ENCODE data around the gene RHD. TPM values are rescaled to one million over a fixed set of nuclear protein-coding genes. Genes with fewer than 3 reads are reported as not detected.
"Not testable (repeated sequence)": the region's sequence is repeated elsewhere in the genome, so short reads cannot be mapped to it uniquely, and the experiment has no call there.

The RHD gene
- total and polyA plus RNA-seq, 10 of the 15 experiments (the other 5 are each of a cell fraction or from before 2014, with no cell fraction given): 0.02 to 0.34 (median 0.18) TPM; not detected in 6

- in situ Hi-C loops (cut with MboI); RAD21 ChIA-PET (ENCODE audit: unreplicated experiment); FAIRE-seq; H3K4me3 ChIP-seq; H3K27me3 ChIP-seq (replicated peaks in 1 of 2; ENCODE audit: control insufficient read depth in 2 of 2, insufficient read depth in 2 of 2, low read length in 1 of 2); H3K79me2 ChIP-seq (ENCODE audit: control insufficient read depth, insufficient read depth, low read length); H3K9ac ChIP-seq (ENCODE audit: control insufficient read depth, insufficient read depth, low read length); H3K4me2 ChIP-seq (ENCODE audit: control insufficient read depth, insufficient read depth); H2AFZ ChIP-seq (ENCODE audit: control insufficient read depth, low read depth, low read length); H3K9me3 ChIP-seq (replicated peaks; ENCODE audit: control insufficient read depth, insufficient read depth, low read length); DNase-seq (ENCODE audit: low read depth, low spot score); intact Hi-C loops (cut with micrococcal nuclease; ENCODE audit: unreplicated experiment); ATAC-seq; H3K36me3 ChIP-seq (ENCODE audit: control insufficient read depth in 2 of 2, insufficient read depth in 2 of 2, low read length in 1 of 2); H4K20me1 ChIP-seq (ENCODE audit: control insufficient read depth, insufficient read depth); H3K27ac ChIP-seq (ENCODE audit: control insufficient read depth, insufficient read depth); BruUV-seq (replicated peaks); POLR2A ChIA-PET; H3K4me1 ChIP-seq (ENCODE audit: control insufficient read depth, insufficient read depth, low read length): not testable (repeated sequence)
- ChIA-PET SMC1A (ENCODE audit: uncharacterized antibody, unreplicated experiment) (interaction anchor here (1.6 kb wide), 1 partner anchor 9 kb away, joined by 3 read pairs; no protein-coding TSS in a partner anchor), CTCF (interaction anchor here (1.2 kb wide), 1 partner anchor 143 kb away, joined by 3 read pairs; no protein-coding TSS in a partner anchor)
- 54% methylated on average over 3 of the region's 3 CpGs for WGBS (ENCODE audit: insufficient coverage, insufficient replicate concordance, low lambda C conversion rate, missing lambda C conversion rate)
Observed at GRCh38 chr1:25378367-25378766, 106.1 kb downstream of the RHD start.

Other genes starting within 250 kb of the RHD start
- gene SYF2, start 40.0 kb upstream of the RHD start, total RNA-seq (2014; rRNA removed): 31.9 and 38.5 TPM in 2 replicates
- gene SYF2, start 40.0 kb upstream of the RHD start, total RNA-seq (2014; rRNA removed; fragmentation: Illumina TruSeq; extraction: Trizol): 62.1 and 62.6 TPM in 2 replicates
- gene SYF2, start 40.0 kb upstream of the RHD start, total RNA-seq (2021): 29.2 and 30.0 TPM in 2 replicates
- 49.2 and 80.1 TPM in 2 replicates for gene SYF2, start 40.0 kb upstream of the RHD start, polyA plus RNA-seq (2011; rRNA removed)
- gene SYF2, start 40.0 kb upstream of the RHD start, polyA plus RNA-seq (2014; fragmentation: Illumina TruSeq; extraction: Trizol): 70.5 and 76.8 TPM in 2 replicates
- 10 to 100 TPM; 20.3 to 31.3 TPM for gene SYF2, start 40.0 kb upstream of the RHD start, polyA plus RNA-seq (2014; fragmentation: Nextera tagmentation; extraction: Ambion mirVana)
- 32.9 and 38.0 TPM in 2 replicates for gene SYF2, start 40.0 kb upstream of the RHD start, polyA plus RNA-seq (2014; rRNA removed)
- gene SYF2, start 40.0 kb upstream of the RHD start, polyA plus RNA-seq (2016; fragmentation: Nextera tagmentation; extraction: Ambion mirVana): 10 to 100 TPM; 34.8 to 35.8 TPM
- 72.1 and 84.6 TPM in 2 replicates for gene RSRP1, start 25.1 kb upstream of the RHD start, total RNA-seq (2014; rRNA removed)
- 114 and 115 TPM in 2 replicates for gene RSRP1, start 25.1 kb upstream of the RHD start, total RNA-seq (2014; rRNA removed; fragmentation: Illumina TruSeq; extraction: Trizol)
- 67.4 and 78.2 TPM in 2 replicates for gene RSRP1, start 25.1 kb upstream of the RHD start, total RNA-seq (2021)
- 128 and 232 TPM in 2 replicates for gene RSRP1, start 25.1 kb upstream of the RHD start, polyA plus RNA-seq (2011; rRNA removed)
- gene RSRP1, start 25.1 kb upstream of the RHD start, polyA plus RNA-seq (2014; fragmentation: Illumina TruSeq; extraction: Trizol): 88.5 and 118 TPM in 2 replicates
- 10 to 100 TPM; 23.5 to 48.3 TPM for gene RSRP1, start 25.1 kb upstream of the RHD start, polyA plus RNA-seq (2014; fragmentation: Nextera tagmentation; extraction: Ambion mirVana)
- 103 and 125 TPM in 2 replicates for gene RSRP1, start 25.1 kb upstream of the RHD start, polyA plus RNA-seq (2014; rRNA removed)
- 10 to 100 TPM; 91.5 to 99.1 TPM for gene RSRP1, start 25.1 kb upstream of the RHD start, polyA plus RNA-seq (2016; fragmentation: Nextera tagmentation; extraction: Ambion mirVana)
- gene TMEM50A, start 65.8 kb downstream of the RHD start, total RNA-seq (2014; rRNA removed): 96.0 and 130 TPM in 2 replicates
- 63.8 and 65.2 TPM in 2 replicates for gene TMEM50A, start 65.8 kb downstream of the RHD start, total RNA-seq (2014; rRNA removed; fragmentation: Illumina TruSeq; extraction: Trizol)
- 69.6 and 74.5 TPM in 2 replicates for gene TMEM50A, start 65.8 kb downstream of the RHD start, total RNA-seq (2021)
- 139 and 178 TPM in 2 replicates for gene TMEM50A, start 65.8 kb downstream of the RHD start, polyA plus RNA-seq (2011; rRNA removed)
- 86.2 and 103 TPM in 2 replicates for gene TMEM50A, start 65.8 kb downstream of the RHD start, polyA plus RNA-seq (2014; fragmentation: Illumina TruSeq; extraction: Trizol)
- gene TMEM50A, start 65.8 kb downstream of the RHD start, polyA plus RNA-seq (2014; fragmentation: Nextera tagmentation; extraction: Ambion mirVana): 10 to 100 TPM; 23.5 to 41.9 TPM
- 84.8 and 115 TPM in 2 replicates for gene TMEM50A, start 65.8 kb downstream of the RHD start, polyA plus RNA-seq (2014; rRNA removed)
- gene TMEM50A, start 65.8 kb downstream of the RHD start, polyA plus RNA-seq (2016; fragmentation: Nextera tagmentation; extraction: Ambion mirVana): 100 to 1,000 TPM; 132 to 148 TPM
- 0.28 and 0.44 TPM in 2 replicates for gene RHCE, start 148.3 kb downstream of the RHD start, total RNA-seq (2014; rRNA removed)
- gene RHCE, start 148.3 kb downstream of the RHD start, total RNA-seq (2014; rRNA removed; fragmentation: Illumina TruSeq; extraction: Trizol): 0.27 TPM in 1 of 2 replicates, not detected in the other
- 0.18 TPM in 1 of 2 replicates, not detected in the other for gene RHCE, start 148.3 kb downstream of the RHD start, total RNA-seq (2021)
- 0.41 and 0.42 TPM in 2 replicates for gene RHCE, start 148.3 kb downstream of the RHD start, polyA plus RNA-seq (2011; rRNA removed)
- 0.12 and 1.1 TPM in 2 replicates for gene RHCE, start 148.3 kb downstream of the RHD start, polyA plus RNA-seq (2014; fragmentation: Illumina TruSeq; extraction: Trizol)
- gene RHCE, start 148.3 kb downstream of the RHD start, polyA plus RNA-seq (2014; fragmentation: Nextera tagmentation; extraction: Ambion mirVana): under 1 TPM in 1 of 2 experiments, not detected in 1; 0.07 TPM
- 0.06 and 0.10 TPM in 2 replicates for gene RHCE, start 148.3 kb downstream of the RHD start, polyA plus RNA-seq (2014; rRNA removed)
- under 1 TPM in 1 of 2 experiments, not detected in 1; 0.33 TPM for gene RHCE, start 148.3 kb downstream of the RHD start, polyA plus RNA-seq (2016; fragmentation: Nextera tagmentation; extraction: Ambion mirVana)
- 11.8 and 12.8 TPM in 2 replicates for gene MACO1, start 158.4 kb downstream of the RHD start, total RNA-seq (2014; rRNA removed)
- gene MACO1, start 158.4 kb downstream of the RHD start, total RNA-seq (2014; rRNA removed; fragmentation: Illumina TruSeq; extraction: Trizol): 15.6 and 16.0 TPM in 2 replicates
- 14.8 TPM in 2 replicates for gene MACO1, start 158.4 kb downstream of the RHD start, total RNA-seq (2021)
- 19.8 and 23.0 TPM in 2 replicates for gene MACO1, start 158.4 kb downstream of the RHD start, polyA plus RNA-seq (2011; rRNA removed)
- 14.6 and 20.8 TPM in 2 replicates for gene MACO1, start 158.4 kb downstream of the RHD start, polyA plus RNA-seq (2014; fragmentation: Illumina TruSeq; extraction: Trizol)
- gene MACO1, start 158.4 kb downstream of the RHD start, polyA plus RNA-seq (2014; fragmentation: Nextera tagmentation; extraction: Ambion mirVana): 1 to 10 TPM; 3.2 to 4.2 TPM
- gene MACO1, start 158.4 kb downstream of the RHD start, polyA plus RNA-seq (2014; rRNA removed): 8.4 and 8.8 TPM in 2 replicates
- gene MACO1, start 158.4 kb downstream of the RHD start, polyA plus RNA-seq (2016; fragmentation: Nextera tagmentation; extraction: Ambion mirVana): 1 to 10 TPM; 8.1 to 8.4 TPM